WI38 (cell line): ENCODE measurements around the gene ULK3.

Source experiments
- H3K4me3 ChIP-seq: 2 replicates; pipeline ENCODE4 v1.5.1; 2011; ENCODE audit warnings: low read depth, mild to moderate bottlenecking, control low read depth, low read length
- CTCF ChIP-seq: IDR thresholded peaks from 2 replicates; pipeline ENCODE4 v1.5.1; 2012; ENCODE audit warnings: low read depth, mild to moderate bottlenecking, control low read depth, low read length

The ULK3 gene

GRCh38 chr15:74790080-74790916, 52.7 kb downstream of the ULK3 start:
- H3K4me3 ChIP-seq = no peak overlapping the region
- no peak for TF ChIP-seq CTCF

- no peak for TF ChIP-seq CTCF
- no peak overlapping the region for H3K4me3 ChIP-seq
These were observed 53.2 kb downstream of the ULK3 start for GRCh38 chr15:74789741-74790079.

GRCh38 chr15:74789171-74789631, 53.8 kb downstream of the ULK3 start:
- TF ChIP-seq CTCF = no peak
- no peak overlapping the region for H3K4me3 ChIP-seq

- no peak overlapping the region for H3K4me3 ChIP-seq
- no peak for TF ChIP-seq CTCF
These were observed 54.2 kb downstream of the ULK3 start for GRCh38 chr15:74788683-74789151.

GRCh38 chr15:74788042-74788682, 54.8 kb downstream of the ULK3 start:
- no peak for TF ChIP-seq CTCF
- H3K4me3 ChIP-seq = no peak overlapping the region

- TF ChIP-seq CTCF = peak; percentile 74
- H3K4me3 ChIP-seq = no peak overlapping the region
These were observed 55.5 kb downstream of the ULK3 start for GRCh38 chr15:74787251-74788041.
